HG03457 (cell line): ENCODE data around the gene SEC31A.

Experiments
- ATAC-seq: cut with Tn5 transposase; IDR thresholded peaks from one replicate; pipeline ENCODE4 v1.9.1; 2021; ENCODE audit warnings: moderate number of reproducible peaks; ENCODE audit not compliant: unreplicated experiment

Gene SEC31A

DNA sequence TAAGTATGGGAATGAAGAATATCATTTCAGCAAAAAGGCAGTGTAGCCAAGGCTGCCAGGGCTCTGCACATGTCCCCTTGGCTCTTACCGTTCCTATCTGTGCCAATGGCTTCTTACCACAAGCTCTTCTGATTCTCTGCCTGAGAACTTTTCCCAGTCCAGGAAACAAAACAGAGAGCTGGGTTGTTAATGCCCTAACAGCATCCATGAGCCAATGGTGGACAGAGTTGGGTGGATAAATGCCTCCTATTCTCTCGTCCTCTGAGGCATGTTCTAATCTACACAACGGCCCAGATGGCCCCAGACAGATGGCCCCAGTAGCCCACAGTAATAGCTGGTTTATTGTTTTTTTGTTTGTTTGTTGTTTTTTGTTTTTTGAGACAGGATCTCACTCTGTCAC, 120.3 kb downstream of the SEC31A start:
- ATAC-seq = no peak
